GM21360 (cell line): ENCODE data around the gene BUB1B.
"Not testable (repeated sequence)": the region's sequence is repeated elsewhere in the genome, so short reads cannot be mapped to it uniquely, and the experiment has no call there.

Experiments
- ATAC-seq: cut with Tn5 transposase; IDR thresholded peaks from one replicate; pipeline ENCODE4 v1.9.1; 2021; ENCODE audit warnings: mild to moderate bottlenecking, moderate library complexity; ENCODE audit not compliant: unreplicated experiment

BUB1B gene

DNA sequence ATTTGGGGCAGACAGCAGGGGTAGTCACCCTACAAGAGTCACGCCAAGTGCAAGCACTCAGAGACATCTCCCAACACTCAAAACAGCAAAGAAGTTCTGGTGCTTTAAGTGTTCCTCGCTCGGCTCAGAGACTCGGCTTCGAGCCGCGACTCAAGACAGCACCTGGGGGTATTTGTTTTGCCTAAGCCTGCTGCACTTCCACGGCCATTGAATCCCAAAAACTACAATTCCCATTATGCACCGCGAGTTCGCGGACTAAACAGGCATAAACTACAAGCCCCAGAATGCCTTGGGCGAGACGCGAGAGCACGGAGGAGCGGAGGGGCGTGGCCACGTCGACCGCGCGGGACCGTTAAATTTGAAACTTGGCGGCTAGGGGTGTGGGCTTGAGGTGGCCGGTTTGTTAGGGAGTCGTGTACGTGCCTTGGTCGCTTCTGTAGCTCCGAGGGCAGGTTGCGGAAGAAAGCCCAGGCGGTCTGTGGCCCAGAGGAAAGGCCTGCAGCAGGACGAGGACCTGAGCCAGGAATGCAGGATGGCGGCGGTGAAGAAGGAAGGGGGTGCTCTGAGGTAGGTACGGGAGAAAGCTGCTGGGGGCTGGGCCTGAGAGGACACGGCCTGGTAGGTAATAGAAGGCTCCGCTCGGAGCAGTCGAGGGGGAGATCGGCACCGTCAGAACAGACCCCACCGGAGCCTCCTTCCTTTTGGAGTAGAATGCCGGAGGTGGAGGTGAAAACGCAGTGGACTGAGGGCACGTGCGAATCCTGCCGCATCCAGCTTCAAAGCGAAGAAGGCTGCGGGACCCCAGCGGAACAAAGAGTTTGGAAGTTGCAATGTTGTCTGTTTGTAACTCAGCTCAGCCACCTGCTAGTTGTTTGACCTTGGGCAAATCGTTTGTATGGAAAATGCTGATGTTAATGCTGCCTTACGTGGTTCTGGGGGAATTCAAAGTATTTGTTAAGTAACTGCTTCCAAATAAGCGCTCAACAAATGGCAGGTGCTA, at the start of gene BUB1B:
TSS of gene BUB1B (plus strand) at position 381 of the 1,000 bp plus-strand sequence. CDS start at position 533, 152 bp downstream.
- peak; percentile 81 for ATAC-seq

- no peak for ATAC-seq
Observed at GRCh38 chr15:40111888-40112287, 49.0 kb upstream of the BUB1B start.

DNA sequence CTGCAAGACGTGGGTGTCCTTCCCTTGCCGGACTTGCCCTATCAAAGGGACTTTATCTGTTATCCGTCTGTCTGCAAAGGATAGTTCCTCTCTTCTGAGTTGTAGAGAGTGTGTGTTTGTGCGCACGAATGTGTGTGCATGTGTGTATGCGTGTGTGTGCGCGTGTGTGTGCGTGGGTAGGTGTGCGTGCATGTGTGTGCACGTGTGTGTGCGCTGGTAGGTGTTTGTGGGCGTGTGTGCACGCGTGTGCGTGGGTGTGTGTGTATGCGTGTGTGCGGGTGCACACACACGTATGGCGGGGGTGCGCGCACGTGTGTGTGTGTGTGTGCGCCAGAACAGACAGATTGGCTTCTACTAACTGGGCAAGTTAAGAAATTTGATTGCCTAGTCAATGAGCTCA, 48.1 kb upstream of the BUB1B start:
- no peak for ATAC-seq

- ATAC-seq = no peak
Observed at GRCh38 chr15:40114218-40114617, 46.7 kb upstream of the BUB1B start.

DNA sequence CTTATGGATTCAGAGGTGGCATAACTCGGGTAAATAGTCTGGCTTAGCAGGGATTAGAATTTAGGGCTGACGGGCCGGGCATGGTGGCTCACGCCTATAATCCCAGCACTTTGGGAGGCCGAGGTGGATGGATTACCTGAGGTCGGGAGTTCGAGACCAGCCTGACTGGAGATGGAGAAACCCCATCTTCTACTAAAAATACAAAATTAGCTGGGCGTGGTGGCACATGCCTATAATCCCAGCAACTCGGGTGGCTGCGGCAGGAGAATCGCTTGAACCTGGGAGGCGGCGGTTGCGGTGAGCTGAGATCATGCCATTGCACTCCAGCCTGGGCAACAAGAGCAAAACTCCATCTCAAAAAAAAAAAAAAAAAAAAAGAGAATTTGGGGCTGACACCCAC, 45.8 kb upstream of the BUB1B start:
- ATAC-seq = not testable (repeated sequence)

DNA sequence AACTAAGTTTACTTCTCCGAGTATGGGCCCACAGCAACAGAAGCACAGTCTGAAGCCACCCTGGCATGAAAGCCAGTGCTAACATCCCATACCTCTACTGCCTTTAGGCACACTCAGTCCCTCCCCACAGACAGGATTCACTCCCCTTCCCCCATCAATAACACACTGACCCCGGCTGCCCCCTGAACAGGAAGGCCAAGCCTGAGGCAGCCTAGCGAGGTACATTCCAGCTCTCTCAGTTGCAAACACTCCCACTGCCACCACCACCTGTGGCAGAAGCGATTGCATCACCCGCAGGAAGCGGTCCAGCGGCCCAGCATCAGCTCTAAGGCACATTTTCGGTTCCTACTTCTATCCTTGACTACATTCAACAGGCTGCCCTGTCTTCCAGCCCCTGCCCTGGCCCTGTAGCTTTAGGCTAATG, 45.2 kb upstream of the BUB1B start:
- ATAC-seq = peak; percentile 91

- no peak for ATAC-seq
Observed at GRCh38 chr15:40118473-40118872, 42.4 kb upstream of the BUB1B start.

DNA sequence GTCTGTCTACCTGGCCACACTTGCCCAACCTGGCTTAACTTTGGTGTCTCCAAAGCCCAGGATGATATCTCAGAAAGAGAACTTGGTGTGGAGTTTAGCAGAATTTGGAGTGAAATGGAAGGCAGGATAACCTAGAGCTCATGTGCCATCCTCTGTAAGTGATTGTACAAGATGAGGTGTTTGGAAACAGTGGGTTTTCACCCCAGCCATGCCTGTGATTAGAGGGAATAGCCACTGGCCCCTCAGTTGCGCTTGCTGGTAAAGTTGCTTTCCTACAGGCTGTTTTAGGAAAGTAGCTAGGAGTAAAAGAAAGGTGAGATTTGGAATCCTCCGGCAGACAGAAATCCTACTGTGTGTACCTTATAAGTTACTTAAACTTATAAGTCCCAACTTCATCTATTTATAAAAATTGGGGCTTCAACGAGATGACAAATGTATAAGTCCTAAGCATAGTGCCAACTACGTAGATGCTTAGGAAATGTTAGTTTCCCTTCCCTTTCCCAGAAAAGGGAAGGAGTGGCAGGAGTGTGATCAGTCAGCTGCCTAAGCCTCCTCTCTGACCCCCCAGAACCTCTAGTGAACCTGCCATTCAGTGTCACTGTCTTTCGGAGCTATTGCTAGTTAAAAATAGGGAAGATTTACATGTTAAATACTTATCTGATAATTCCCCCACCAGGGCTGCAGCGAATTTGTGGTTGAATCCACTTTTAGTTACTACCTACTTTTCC, 38.8 kb upstream of the BUB1B start:
- no peak for ATAC-seq

DNA sequence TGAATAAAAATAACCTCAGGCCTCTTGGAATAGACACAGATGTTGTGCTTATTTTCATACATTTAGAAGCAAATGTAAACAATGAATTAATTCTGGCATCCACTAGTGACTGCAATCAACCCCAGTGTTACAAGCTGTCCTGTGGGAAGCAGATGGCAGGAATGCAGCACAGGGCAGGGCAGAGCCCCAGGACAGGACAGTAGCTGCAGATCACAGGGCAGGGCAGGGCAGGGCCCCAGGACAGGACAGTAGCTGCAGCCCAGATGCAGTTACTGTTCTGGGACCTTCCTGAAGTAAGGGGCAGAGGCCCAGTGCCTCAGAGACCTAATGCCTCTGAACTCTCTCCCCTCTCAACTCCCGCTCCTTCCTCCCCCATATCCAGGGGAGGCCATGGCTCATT, 37.9 kb upstream of the BUB1B start:
- ATAC-seq = not testable (repeated sequence)

GRCh38 chr15:40123863-40124262, 37.0 kb upstream of the BUB1B start:
- not testable (repeated sequence) for ATAC-seq

- not testable (repeated sequence) for ATAC-seq
Observed at GRCh38 chr15:40124333-40124732, 36.5 kb upstream of the BUB1B start.

DNA sequence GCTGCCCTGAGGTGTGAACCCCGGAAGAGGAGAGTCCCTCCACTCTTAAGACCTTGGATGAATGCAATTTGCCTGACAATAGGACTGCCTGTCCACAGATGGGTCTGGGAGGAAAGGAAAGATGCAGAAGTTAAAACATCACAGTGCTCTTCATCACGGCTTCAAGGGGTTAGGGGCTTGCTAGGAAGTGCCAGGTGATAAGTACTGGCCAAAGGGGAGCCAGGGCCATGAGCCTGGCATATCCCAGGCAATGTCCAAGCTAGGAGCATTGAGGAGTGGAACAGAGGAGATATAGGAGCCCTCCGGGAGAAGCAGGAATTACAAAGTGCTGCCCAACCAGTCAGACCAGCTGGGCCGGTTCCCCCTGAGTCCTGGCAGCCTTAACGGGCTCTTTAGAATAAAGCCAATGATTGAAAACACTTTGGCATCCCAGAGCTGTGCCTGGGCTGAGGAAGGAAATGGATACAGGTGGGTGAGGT, 36.0 kb upstream of the BUB1B start:
- ATAC-seq = not testable (repeated sequence)

GRCh38 chr15:40125950-40126349, 34.9 kb upstream of the BUB1B start:
- ATAC-seq = no peak

GRCh38 chr15:40128766-40129660, 31.9 kb upstream of the BUB1B start:
- no peak for ATAC-seq

GRCh38 chr15:40130118-40130517, 30.8 kb upstream of the BUB1B start:
- no peak for ATAC-seq

DNA sequence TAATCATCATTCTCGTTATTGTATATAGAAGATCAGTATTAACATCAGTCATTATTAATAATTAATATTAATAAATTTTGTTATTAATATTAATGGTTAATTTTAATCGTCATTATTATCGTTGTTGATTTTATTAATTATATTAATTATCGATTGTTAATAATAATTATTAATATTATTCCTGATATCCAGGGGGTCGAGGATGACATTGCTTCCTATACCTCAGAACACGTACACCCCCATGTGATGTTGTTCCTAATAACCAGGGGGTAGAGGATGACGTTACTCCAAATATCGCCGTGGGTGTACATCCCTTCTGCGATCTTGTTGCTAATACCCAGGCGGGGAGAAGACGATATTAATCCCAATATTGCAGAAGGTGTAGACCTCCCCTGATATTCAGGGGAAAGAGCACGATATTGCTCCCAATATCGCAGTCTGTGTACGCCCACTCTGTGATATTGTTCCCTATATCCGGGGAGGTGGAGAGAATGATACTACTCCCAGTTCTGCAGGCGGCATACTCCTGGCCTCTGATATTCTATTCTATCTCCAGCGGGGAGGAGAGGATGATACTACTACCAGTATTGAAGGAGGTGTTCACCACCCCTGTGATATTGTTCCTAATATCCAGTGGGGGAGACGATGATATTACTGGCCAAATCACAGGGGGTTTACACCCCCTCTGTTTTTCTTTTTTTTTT, 29.9 kb upstream of the BUB1B start:
- no peak for ATAC-seq

DNA sequence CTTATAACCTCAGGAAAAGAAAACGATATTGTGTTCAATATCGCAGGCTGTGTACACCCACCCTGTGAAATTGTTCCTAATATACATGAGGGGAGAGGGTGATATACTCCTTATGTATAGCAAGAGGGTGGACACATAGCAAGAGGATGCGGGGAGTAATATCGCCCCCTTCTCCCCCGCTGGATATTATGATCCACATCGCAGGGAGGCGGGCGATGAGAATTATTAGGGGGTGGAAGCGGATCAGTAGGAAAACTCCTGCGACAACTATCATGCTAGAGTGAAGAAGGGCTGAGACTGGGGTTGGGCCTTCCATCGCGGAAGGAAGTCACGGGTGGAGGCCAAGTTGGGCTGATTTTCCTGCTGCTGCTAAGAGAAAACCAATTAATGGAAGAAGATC, 27.3 kb upstream of the BUB1B start:
- ATAC-seq = no peak

GRCh38 chr15:40134885-40135284, 26.0 kb upstream of the BUB1B start:
- no peak for ATAC-seq

- ATAC-seq = not testable (repeated sequence)
Observed at GRCh38 chr15:40135846-40136450, 24.9 kb upstream of the BUB1B start.
